GM23338 (cell line): ENCODE data around the gene GRM4. TPM values are rescaled to one million over a fixed set of nuclear protein-coding genes. Genes with fewer than 3 reads are reported as not detected.

Experiments used
- ATAC-seq: fragments of 200-7000 bp; cut with Tn5 transposase; 3 replicates; pipeline ENCODE4 v1.9.1; 2020
- DNase-seq: peaks from one replicate; pipeline ENCODE4 v3.0.0-alpha.2; 2015; ENCODE audit warnings: low spot score
- H2AFZ ChIP-seq: fragments of 200-600 bp; sonication (generic); 2 replicates; pipeline ENCODE4 v1.8.0; 2016; ENCODE audit warnings: antibody characterized with exemption, mild to moderate bottlenecking, moderate library complexity
- H3F3A ChIP-seq: fragments of 200-600 bp; sonication (generic); replicated peaks from 2 replicates; pipeline ENCODE4 v1.8.0; 2017; ENCODE audit warnings: antibody characterized with exemption, mixed run types, low read depth
- H3K27ac ChIP-seq: fragments of 200-600 bp; sonication (generic); 2 replicates; pipeline ENCODE4 v1.6.1; 2016; ENCODE audit warnings: low read depth
- H3K27me3 ChIP-seq: fragments of 200-600 bp; sonication (generic); 2 replicates; pipeline ENCODE4 v1.8.0; 2016; ENCODE audit warnings: mild to moderate bottlenecking, mixed run types, moderate library complexity; ENCODE audit not compliant: insufficient read depth
- H3K36me3 ChIP-seq: fragments of 200-600 bp; sonication (generic); 2 replicates; pipeline ENCODE4 v1.8.0; 2016; ENCODE audit warnings: mild to moderate bottlenecking; ENCODE audit not compliant: insufficient read depth
- H3K4me1 ChIP-seq: fragments of 200-600 bp; sonication (generic); 2 replicates; pipeline ENCODE4 v1.8.0; 2016; ENCODE audit warnings: mild to moderate bottlenecking, moderate library complexity; ENCODE audit not compliant: insufficient read depth
- H3K4me2 ChIP-seq: fragments of 200-600 bp; sonication (generic); 2 replicates; pipeline ENCODE4 v1.7.1; 2017; ENCODE audit warnings: mixed run types
- H3K4me3 ChIP-seq: fragments of 200-600 bp; sonication (generic); 2 replicates; pipeline ENCODE4 v1.6.1; 2016; ENCODE audit warnings: mixed run types
- H3K79me2 ChIP-seq: fragments of 200-600 bp; sonication (generic); replicated peaks from 2 replicates; pipeline ENCODE4 v1.8.0; 2017; ENCODE audit warnings: mild to moderate bottlenecking; ENCODE audit not compliant: insufficient read depth
- H3K9me2 ChIP-seq: fragments of 200-600 bp; sonication (generic); 2 replicates; pipeline ENCODE4 v1.8.0; 2017; ENCODE audit not compliant: insufficient read depth
- H4K20me1 ChIP-seq: fragments of 200-600 bp; sonication (generic); replicated peaks from 2 replicates; pipeline ENCODE4 v1.8.0; 2017; ENCODE audit warnings: mild to moderate bottlenecking; ENCODE audit not compliant: insufficient read depth
- H3K27ac Mint-ChIP-seq: 2 replicates; pipeline ENCODE4 v1.8.0; 2020; ENCODE audit warnings: inconsistent platforms, mild to moderate bottlenecking, moderate library complexity, mixed read lengths
- H3K27me3 Mint-ChIP-seq: 3 replicates; pipeline ENCODE4 v1.8.0; 2022; ENCODE audit warnings: low read depth, mild to moderate bottlenecking, moderate library complexity, mixed read lengths, inconsistent platforms; ENCODE audit not compliant: insufficient read depth, poor library complexity
- H3K36me3 Mint-ChIP-seq: 3 replicates; pipeline ENCODE4 v1.8.0; 2021; ENCODE audit warnings: low read depth, mild to moderate bottlenecking, inconsistent platforms, moderate library complexity, mixed read lengths
- H3K4me1 Mint-ChIP-seq: 3 replicates; pipeline ENCODE4 v1.8.0; 2020; ENCODE audit warnings: mild to moderate bottlenecking, inconsistent platforms, mixed read lengths
- H3K4me3 Mint-ChIP-seq: 3 replicates; pipeline ENCODE4 v1.8.0; 2021; ENCODE audit warnings: moderate library complexity, mild to moderate bottlenecking, inconsistent platforms, mixed read lengths
- H3K9me3 Mint-ChIP-seq: 3 replicates; pipeline ENCODE4 v1.8.0; 2020; ENCODE audit warnings: moderate library complexity, mild to moderate bottlenecking, inconsistent platforms, mixed read lengths
- CREB1 ChIP-seq: fragments of 250-450 bp; sonication (Bioruptor Pico); IDR thresholded peaks from 2 replicates; pipeline ENCODE4 v1.5.0; 2020; ENCODE audit warnings: low read depth, mild to moderate bottlenecking, moderate library complexity
- CTCF ChIP-seq, 2 experiments: fragments of 200-600 bp in 1 of 2; sonication (generic) in 1 of 2; conservative IDR thresholded peaks; 2 replicates each; pipeline versions ENCODE4 v1.5.1 to v1.6.1; 2016 to 2017; ENCODE audit warnings: antibody characterized with exemption in 2 of 2, low read depth in 2 of 2, mild to moderate bottlenecking in 2 of 2, moderate library complexity in 1 of 2
- EZH2 ChIP-seq: fragments of 200-600 bp; sonication (generic); IDR thresholded peaks from one replicate; pipeline ENCODE4 v1.8.0; 2017; ENCODE audit warnings: antibody characterized with exemption, mild to moderate bottlenecking, low read depth; ENCODE audit not compliant: unreplicated experiment
- EZH2phosphoT487 ChIP-seq: fragments of 200-600 bp; sonication (generic); IDR thresholded peaks from one replicate; pipeline ENCODE4 v1.8.1; 2018; ENCODE audit warnings: antibody characterized with exemption; ENCODE audit not compliant: unreplicated experiment
- JUNB ChIP-seq: IDR thresholded peaks from one replicate; pipeline ENCODE4 v1.6.1; 2016; ENCODE audit warnings: antibody characterized with exemption; ENCODE audit not compliant: unreplicated experiment
- NANOG ChIP-seq: IDR thresholded peaks from 2 replicates; pipeline ENCODE4 v1.6.1; 2016; ENCODE audit warnings: antibody characterized with exemption, borderline replicate concordance
- POLR2AphosphoS5 ChIP-seq: IDR thresholded peaks from 2 replicates; pipeline ENCODE4 v1.6.1; 2016; ENCODE audit warnings: antibody characterized with exemption, low read depth
- STAT1 ChIP-seq: IDR thresholded peaks from one replicate; pipeline ENCODE4 v1.6.1; 2016; ENCODE audit warnings: antibody characterized with exemption; ENCODE audit not compliant: unreplicated experiment
- ZNF114 ChIP-seq: fragments of 250-450 bp; sonication (Bioruptor Pico); IDR thresholded peaks from 2 replicates; pipeline ENCODE4 v1.5.0; 2020; ENCODE audit warnings: mild to moderate bottlenecking, moderate library complexity
- ZNF331 ChIP-seq: fragments of 250-450 bp; sonication (Bioruptor Pico); IDR thresholded peaks from 2 replicates; pipeline ENCODE4 v1.5.0; 2020; ENCODE audit warnings: low read depth, mild to moderate bottlenecking, moderate library complexity
- ZNF462 ChIP-seq: fragments of 250-450 bp; sonication (Bioruptor Pico); IDR thresholded peaks from 2 replicates; pipeline ENCODE4 v1.5.0; 2020; ENCODE audit warnings: mild to moderate bottlenecking, moderate library complexity
- polyA plus RNA-seq: library from polyadenylated mRNA; unstranded; fragments of >200 nt; fragmentation: Nextera tagmentation; extraction: Ambion mirVana; gene quantifications from 2 replicates; pipeline ENCODE4 v1.2.1, GENCODE V29; 2016
- total RNA-seq: library from RNA; depleted of rRNA; stranded (reverse); fragments of >200 nt; shearing (Covaris generic); gene quantifications from 2 replicates; pipeline ENCODE4 v1.2.3, GENCODE V29; 2014
- TF ChIP-seq, protein P1 (sequence below): IDR thresholded peaks from 2 replicates; pipeline ENCODE4 v1.6.1; 2016; ENCODE audit warnings: antibody characterized with exemption
- TF ChIP-seq, protein P2 (sequence below): IDR thresholded peaks from one replicate; pipeline ENCODE4 v1.6.1; 2018; ENCODE audit warnings: antibody characterized with exemption; ENCODE audit not compliant: unreplicated experiment

The GRM4 gene
- total and polyA plus RNA-seq, 2 experiments from 2014 or later: 7.0 to 30.6 TPM

- H3K4me3 ChIP-seq: no peak overlapping the region
- H3F3A ChIP-seq: peaks cover 20% of the 10 kb centered on the region
- H3K79me2 ChIP-seq: no peaks in the 10 kb centered on the region
- DNase-seq (no peak), ATAC-seq (no peak)
- H3K9me3 Mint-ChIP-seq: no peaks in the 10 kb centered on the region
- H3K4me3 Mint-ChIP-seq: no peak overlapping the region
- no peak overlapping the region for H3K27ac ChIP-seq
- H3K36me3 ChIP-seq: no peaks in the 10 kb centered on the region
- no peaks in the 10 kb centered on the region; the same call in 2 of the 3 replicates for H3K36me3 Mint-ChIP-seq
- no peaks in the 10 kb centered on the region for H4K20me1 ChIP-seq
- no peaks in the 10 kb centered on the region for H3K27me3 ChIP-seq
- TF ChIP-seq ZNF462 (CRISPR knock-in tag) (no peak), JUNB (no peak), EZH2phosphoT487 (no peak), ZNF331 (no peak), NANOG (no peak), EZH2 (no peak), CREB1 (no peak), ZNF114 (CRISPR knock-in tag) (no peak), STAT1 (no peak), CTCF (conservative IDR thresholded peaks at IDR 0.05; ENCODE audit: low read depth in 2 of 2) (no peak), POLR2AphosphoS5 (no peak)
- TF ChIP-seq, protein P1, sequence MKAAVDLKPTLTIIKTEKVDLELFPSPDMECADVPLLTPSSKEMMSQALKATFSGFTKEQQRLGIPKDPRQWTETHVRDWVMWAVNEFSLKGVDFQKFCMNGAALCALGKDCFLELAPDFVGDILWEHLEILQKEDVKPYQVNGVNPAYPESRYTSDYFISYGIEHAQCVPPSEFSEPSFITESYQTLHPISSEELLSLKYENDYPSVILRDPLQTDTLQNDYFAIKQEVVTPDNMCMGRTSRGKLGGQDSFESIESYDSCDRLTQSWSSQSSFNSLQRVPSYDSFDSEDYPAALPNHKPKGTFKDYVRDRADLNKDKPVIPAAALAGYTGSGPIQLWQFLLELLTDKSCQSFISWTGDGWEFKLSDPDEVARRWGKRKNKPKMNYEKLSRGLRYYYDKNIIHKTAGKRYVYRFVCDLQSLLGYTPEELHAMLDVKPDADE: no peak
- TF ChIP-seq, protein P2, sequence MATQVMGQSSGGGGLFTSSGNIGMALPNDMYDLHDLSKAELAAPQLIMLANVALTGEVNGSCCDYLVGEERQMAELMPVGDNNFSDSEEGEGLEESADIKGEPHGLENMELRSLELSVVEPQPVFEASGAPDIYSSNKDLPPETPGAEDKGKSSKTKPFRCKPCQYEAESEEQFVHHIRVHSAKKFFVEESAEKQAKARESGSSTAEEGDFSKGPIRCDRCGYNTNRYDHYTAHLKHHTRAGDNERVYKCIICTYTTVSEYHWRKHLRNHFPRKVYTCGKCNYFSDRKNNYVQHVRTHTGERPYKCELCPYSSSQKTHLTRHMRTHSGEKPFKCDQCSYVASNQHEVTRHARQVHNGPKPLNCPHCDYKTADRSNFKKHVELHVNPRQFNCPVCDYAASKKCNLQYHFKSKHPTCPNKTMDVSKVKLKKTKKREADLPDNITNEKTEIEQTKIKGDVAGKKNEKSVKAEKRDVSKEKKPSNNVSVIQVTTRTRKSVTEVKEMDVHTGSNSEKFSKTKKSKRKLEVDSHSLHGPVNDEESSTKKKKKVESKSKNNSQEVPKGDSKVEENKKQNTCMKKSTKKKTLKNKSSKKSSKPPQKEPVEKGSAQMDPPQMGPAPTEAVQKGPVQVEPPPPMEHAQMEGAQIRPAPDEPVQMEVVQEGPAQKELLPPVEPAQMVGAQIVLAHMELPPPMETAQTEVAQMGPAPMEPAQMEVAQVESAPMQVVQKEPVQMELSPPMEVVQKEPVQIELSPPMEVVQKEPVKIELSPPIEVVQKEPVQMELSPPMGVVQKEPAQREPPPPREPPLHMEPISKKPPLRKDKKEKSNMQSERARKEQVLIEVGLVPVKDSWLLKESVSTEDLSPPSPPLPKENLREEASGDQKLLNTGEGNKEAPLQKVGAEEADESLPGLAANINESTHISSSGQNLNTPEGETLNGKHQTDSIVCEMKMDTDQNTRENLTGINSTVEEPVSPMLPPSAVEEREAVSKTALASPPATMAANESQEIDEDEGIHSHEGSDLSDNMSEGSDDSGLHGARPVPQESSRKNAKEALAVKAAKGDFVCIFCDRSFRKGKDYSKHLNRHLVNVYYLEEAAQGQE: no peak
- peaks cover 3% of the 10 kb centered on the region for H3K27me3 Mint-ChIP-seq
- no peak overlapping the region for H2AFZ ChIP-seq
- no peaks in the 10 kb centered on the region for H3K9me2 ChIP-seq
- peaks cover 23% of the 10 kb centered on the region for H3K4me1 Mint-ChIP-seq
- H3K4me1 ChIP-seq: peaks cover 4% of the 10 kb centered on the region; the same call in 1 of the 2 replicates
- no peak overlapping the region for H3K27ac Mint-ChIP-seq
- H3K4me2 ChIP-seq: no peak overlapping the region
These were observed 70.0 kb downstream of the GRM4 start for GRCh38 chr6:34075906-34076305.
